HG03521 (cell line): Measurements from ENCODE around the gene YTHDF2.
"Not testable (repeated sequence)": the region's sequence is repeated elsewhere in the genome, so short reads cannot be mapped to it uniquely, and the experiment has no call there.

Experiments used
- ATAC-seq: cut with Tn5 transposase; IDR thresholded peaks from one replicate; pipeline ENCODE4 v1.9.1; 2021; ENCODE audit warnings: mild to moderate bottlenecking, moderate library complexity; ENCODE audit not compliant: unreplicated experiment

The YTHDF2 gene

DNA sequence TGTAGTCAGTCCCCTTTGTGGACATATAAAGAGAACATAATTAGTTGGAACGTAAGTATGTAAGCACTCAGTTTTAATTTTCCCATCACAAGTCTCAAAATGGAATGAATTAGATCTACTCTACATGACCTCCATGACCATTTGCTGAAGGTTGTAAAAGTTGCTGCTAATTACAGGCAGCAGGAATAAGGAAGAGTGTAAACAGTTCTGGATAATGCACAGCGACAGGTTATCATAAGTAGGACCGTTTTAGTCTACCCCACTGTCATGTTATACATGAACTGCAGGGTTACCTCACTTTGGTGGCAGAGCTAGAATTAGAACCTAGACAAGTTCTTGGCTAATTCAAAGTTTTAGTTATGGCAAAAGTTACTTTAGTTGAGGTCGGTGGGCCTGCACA, 21.7 kb downstream of the YTHDF2 start:
- ATAC-seq: no peak

DNA sequence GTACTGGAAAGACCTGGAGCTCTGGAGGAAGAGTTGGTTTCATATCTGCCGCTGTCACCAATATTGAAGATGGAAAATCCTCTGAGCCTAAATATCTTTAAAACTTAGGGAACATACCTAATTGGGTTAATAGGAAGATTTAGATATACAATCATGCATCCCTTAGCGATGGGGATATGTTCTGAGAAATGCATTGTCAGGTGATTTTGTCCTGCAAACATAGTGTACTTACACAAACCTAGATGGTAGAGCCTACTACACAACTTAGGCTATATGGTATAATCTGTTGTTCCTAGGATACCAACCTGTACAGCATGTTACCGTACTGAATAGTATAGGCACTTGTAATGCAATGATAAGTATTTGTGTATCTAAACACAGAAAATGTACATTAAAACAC, 22.5 kb downstream of the YTHDF2 start:
- ATAC-seq: no peak

DNA sequence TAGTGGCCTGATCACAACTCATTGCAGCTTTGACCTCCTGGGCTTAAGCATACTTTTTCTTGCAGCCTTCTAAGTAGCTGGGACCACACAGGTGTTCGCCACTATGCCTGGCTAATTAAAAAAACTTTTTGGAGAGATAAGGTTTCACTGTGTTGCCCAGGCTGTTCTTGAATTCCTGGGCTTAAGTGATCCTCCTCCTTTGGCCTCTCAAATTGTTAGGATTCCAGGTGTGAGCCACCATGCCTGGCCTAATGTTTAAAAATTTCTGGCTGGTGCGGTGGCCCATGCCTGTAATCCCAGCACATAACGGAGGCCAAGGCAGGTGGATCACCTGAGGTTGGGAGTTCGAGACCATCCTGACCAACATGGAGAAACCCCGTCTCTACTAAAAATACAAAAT, 24.4 kb downstream of the YTHDF2 start:
- ATAC-seq: no peak

DNA sequence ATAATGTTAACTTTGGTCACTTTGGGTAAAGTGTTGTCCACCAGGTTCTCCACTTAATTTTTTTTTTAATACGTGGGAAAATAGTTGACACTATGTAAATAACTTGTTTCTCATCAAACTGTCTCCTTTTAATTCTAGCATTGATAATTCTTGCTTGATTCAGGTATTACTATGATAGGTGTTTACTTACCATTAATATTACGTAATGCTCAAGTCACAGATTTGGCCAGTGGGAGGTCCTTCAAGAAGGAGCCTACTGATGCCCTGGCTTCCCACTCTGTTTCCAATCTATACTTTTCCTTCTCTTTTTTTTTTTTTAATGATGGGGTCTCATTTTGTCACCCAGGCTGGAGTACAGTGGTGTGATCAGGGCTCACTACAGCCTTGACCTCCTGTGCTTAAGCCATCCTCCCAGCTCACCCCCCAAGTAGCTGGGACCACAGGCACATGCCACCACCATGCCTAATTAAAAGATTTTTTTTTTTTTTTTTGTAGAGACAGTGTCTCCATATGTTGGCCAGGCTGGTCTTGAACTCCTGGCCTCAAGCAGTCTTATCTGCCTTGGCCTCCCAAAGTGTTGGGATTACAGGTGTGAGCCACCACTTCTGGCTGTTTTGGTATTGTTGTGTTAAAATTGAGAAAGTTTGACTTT, 29.9 kb downstream of the YTHDF2 start:
- ATAC-seq: no peak

DNA sequence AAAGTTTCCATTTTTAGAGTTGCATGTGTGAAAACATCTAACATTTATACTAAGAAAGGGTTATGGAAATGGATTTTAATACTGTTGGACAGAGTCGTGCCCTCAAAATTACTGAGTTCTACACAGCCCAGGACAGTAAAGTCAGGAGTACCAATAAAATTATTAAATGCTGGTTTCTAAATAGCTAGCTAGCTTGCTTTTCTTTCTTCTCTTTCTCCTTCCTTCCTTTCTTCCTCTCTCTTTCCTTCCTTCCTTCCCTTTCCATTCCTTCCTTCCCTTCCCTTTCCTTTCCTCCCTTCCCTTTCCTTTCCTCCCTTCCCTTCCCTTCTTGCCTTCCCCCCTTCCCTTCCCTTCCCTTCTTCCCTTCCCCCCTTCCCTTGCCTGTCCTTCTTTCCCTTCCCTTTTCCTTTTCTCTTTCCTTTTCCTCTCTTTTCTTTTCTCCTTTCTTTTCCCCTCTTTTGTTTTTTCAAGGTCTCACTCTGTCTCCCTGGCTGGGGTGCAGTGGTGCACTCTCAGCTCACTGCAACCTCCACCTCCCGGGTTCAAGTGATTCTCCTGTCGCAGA, 33.9 kb downstream of the YTHDF2 start:
- ATAC-seq: no peak

DNA sequence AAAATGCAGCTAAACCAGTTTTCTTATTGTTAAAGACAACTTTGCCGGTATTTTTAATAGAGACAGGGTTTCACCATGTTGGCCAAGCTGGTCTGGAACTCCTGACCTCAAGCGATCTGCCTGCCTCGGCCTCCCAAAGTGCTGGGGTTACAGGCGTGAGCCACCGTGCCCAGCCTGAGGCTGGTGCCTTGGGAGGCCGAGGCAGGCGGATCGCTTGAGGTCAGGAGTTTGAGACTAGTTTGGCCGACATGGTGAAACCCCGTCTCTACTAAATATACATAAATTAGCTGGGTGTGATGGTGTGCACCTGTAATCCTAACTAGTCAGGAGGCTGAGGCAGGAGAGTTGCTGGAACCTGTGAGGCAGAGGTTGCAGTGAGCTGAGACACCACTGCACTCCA, 35.2 kb downstream of the YTHDF2 start:
- ATAC-seq: not testable (repeated sequence)

DNA sequence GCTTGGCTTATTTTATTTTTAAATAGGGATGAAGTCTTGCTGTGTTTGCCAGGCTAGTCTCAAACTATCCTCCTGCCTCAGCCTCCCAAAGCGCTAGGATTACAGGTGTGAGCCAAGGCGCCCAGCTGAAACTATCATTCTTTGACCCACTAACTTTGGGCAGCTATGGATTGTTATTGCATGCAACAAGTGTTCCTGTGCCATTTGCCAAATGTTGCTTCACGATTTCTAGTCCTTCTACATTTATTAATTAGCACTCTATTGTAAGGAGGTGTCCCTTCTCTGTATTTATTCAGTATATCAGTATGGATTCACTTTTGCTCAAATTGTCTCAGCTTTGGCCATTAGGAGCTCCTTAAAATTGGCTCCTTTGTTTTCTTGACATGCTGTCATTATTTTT, 36.4 kb downstream of the YTHDF2 start:
- ATAC-seq: no peak

DNA sequence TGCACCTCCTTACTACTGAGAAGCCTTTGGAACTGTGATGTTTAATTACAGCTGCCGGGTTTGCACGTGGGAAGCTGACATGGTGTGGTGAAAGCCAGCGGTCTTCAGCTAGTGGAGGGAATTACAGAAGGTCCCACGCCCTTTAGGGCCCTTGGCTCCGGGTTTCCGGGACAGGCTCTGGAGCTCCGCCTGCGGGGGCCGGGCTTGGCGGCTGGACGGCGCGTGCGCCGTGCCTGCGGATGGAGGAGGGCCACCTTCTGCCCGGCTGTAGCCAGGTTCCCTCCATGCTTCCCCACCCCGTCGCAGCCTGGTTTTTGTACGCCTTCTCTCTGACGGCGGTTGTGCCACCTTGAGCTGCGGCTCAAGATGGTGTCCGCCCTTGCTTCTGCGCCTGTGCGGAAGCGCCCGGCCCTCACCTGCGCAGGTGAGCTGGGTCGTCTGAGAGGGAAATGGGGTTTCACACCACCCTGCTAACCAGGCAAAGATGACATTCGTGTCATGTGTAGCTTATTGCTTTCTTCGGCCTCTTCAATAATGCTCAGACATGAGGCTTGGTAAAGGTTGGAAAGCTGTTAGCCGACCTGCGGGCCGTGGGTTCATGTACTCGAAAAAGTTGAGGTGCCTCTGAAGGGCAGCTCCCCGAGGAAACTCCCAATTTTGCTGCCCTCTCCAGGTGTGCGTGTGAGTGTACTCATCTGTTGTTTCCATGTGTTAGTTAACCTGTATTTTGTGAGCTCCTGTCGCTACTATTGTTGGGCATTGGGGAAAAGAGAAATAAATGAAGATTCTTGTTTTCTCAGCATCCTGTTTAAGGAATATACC, 38.6 kb downstream of the YTHDF2 start:
- ATAC-seq: no peak

DNA sequence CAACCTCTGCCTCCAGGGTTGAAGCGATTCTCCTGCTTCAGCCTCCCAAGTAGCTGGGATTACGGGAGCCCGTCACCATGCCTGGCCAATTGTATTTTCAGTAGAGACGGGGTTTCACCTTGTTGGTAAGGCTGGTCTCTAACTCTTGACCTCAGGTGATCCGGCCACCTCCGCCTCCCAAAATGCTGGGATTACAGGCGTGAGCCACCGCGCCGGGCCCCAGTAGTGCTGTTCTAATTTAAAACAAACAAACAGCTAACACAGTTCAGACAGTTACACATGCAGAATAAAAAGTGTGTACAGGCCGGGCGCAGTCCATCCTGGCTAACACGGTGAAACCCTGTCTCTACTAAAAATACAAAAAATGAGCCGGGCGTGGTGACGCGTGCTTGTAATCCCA, 39.6 kb downstream of the YTHDF2 start:
- no peak for ATAC-seq

DNA sequence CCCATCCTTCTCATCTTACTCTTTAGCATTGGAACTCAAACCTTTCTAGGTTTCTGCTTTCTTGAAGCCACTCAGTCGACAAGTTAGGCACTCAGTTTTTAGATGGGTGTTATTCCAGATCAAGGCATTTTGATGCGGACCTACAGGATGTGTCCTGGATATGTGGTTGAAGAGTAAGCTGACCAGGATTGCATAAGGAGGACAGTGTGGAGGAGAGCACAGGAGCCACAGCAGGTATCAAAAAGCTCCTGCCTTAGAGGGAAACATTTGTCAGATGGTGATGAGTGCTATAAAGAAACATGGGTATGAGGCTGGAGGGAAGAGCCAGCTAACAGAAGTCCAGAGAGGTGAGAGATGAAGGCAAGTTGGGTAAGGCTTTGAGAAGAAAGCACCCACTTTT, 41.3 kb downstream of the YTHDF2 start:
- ATAC-seq: no peak

DNA sequence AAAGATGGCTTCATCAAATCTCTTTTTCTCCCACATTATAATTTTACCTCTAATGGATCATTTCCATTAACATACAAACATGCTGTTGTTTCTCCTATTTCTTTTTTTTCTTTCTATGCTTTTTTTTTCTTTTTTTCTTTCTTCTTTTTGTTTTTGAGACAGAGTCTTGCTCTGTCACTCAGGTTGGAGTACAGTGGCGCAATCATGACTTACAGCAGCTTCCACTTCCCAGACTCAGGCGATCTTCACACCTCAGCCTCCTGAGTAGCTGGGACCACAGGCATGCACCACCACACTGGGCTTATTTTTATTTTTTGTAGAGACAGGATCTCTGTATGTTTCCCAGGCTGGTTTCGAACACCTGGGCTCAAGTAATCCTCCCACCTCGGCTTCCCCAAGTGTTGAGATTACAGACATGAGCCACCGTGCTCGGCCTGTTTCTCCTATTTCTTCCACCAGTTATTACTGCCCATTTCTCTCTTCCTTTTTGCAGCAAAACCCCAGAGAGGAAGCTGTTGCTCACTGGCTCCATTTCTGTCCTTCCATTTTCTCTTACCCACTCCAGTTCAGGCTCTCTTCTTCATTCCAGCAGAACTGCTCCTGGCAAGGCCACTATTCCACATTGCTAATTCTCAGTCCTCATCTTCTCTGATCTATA, 43.1 kb downstream of the YTHDF2 start:
- no peak for ATAC-seq

DNA sequence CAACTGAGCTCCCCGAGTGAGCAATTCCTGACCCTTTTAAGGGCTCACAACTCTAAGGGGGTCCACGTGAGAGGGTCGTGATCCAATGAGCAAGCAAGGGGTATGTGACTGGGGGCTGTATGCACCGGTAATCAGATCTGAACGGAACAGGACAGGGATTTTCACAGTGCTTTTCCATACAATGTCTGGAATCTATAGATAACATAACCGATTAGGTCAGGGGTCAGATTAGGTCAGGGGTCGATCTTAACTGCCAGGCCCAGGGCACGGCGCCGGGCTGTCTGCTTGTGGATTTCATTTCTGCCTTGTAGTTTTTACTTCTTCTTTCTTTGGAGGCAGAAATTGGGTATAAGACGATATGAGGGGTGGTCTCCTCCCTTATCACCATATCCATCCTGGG, 44.6 kb downstream of the YTHDF2 start:
- ATAC-seq: no peak

DNA sequence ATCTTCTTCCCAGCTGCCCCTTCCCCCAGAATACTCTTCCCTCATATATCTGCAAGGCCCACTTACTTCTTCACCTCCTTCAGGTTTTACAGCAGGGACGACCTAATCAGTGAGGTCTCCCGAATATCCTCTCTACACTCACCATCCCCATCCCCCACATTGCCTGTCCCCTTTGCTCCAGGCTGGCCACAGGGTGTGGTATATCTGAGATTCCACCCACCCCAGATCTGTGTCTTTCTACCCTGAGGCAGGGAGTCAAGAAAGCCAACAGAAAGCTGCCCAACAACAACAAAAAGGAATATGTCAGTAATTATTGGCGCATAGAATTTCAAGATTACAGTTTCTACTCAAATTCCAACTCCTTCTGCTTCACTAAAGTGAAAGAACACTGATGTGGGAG, 45.3 kb downstream of the YTHDF2 start:
- no peak for ATAC-seq

DNA sequence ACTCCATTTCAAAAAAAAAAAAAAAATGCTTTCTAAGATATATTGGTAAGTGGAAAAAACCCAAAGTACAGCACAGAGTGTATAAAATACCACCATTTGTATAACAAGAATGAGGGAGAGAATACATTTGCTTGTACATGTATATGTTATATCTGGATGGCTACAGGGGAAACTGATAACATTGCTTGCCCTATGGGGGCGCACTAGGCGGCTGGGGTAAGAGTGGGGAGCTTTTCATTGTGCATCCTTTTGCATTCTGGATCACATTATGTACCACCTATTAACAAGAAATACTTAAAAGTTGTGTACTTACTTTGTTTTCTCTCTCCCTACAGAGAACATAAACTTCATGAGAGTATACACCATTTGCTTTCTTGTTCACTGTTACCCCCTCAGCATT, 46.6 kb downstream of the YTHDF2 start:
- ATAC-seq: no peak

DNA sequence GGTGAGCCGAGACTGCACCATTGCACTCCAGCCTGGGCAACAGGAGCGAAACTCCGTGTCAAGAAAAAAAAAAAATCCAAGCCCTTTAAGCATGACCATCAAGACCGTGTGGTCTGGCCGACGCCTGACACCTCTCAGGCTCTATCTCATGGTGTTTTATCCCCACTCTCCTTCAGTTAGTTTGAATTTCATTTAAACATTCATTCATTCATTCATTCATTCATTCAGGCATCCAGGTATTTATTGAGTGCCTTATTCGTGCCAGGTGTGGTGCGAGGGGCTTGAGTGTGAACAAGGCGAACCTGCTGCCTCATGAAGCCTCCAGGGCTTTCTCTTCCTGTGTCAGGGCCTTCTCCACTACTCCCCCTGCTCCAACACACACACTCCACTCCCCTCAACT, 52.7 kb downstream of the YTHDF2 start:
- no peak for ATAC-seq

DNA sequence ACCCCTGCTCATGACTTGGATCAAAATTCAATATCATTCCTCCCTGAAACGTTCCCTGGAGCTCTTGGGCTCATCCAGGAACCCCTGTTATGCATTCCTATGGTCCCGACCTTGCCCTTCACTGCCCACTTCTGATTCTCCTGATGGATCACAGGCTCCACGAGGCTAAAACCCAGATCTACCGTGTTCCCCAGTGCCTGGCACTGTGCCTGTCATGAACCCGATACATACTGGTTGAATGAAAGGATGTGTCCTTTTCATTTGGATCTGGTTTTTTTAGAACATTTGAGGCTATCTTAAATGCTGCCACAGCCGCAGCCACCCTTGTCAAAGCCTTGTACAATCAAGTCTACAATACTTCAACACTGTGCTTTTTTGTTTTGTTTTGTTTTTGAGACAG, 53.1 kb downstream of the YTHDF2 start:
- ATAC-seq: no peak

DNA sequence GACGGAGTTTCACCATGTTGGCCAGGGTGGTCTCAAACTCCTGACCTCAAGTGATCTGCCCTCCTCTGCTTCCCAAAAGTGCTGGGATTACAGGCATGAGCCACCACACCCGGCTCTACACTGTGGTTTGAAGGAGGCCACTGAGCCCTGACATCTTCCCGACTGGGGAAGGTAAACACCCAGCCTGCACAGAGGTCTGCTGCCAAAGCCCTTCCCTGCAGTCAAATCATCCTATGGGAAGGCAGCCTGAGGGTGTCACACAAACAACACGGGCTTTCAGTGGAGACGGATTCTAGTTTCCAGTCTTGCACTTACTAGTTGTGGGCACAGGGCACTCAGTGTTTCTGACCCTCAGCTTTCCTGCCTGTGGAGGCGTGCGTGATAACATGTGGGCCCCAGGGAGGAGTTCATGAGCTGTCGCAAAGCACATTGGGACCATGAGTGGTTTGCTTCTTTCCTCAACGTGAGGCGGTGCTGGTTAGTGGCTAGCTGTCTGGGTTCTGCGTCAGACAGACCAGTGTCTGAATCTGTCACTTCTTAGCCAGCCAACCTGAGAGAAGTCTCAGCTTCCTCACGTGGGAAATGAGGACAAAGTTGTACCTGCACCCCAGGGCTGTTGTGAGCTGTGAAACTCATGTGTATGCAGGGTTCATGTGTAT, 53.8 kb downstream of the YTHDF2 start:
- ATAC-seq: no peak

DNA sequence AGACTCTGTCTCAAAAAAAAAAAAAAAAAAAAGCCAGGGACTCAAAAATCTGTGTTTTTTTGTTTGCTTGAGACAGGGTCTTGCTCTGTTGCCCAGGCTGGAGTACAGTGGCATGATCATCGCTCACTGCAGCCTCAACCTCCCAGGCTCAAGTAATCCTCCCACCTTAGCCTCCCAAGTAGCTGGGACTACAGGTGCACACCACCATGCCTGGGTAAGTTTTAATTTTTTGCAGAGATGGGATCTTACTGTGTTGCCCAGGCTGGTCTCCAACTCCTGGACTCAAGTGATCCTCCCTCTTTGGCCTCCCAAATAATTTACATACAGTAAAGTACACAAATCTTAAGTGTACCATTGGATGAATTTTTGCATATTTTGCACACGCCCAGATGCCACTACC, 55.2 kb downstream of the YTHDF2 start:
- not testable (repeated sequence) for ATAC-seq

DNA sequence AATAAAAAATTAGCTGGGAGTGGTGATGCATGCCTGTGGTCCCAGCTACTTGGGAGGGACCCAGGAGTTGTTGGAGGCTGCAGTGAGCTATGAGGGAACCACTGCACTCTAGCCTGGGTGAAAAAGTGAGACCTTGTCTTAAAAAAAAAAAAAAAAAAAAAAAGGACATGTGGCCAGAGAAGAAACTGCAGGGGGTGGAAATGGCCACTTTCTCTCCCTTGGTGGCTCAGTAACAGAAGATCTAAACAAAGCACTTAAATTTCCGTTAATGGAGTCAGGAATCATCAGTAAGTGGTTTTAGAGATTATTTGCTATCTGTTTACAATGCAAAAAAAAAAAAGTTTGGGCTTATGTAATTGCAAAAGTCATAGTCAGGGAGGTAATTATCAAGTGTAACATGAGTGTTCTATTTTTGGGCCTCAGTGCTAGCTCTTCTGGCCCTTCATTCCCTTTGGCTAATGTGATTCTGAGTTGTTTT, 55.9 kb downstream of the YTHDF2 start:
- no peak for ATAC-seq

DNA sequence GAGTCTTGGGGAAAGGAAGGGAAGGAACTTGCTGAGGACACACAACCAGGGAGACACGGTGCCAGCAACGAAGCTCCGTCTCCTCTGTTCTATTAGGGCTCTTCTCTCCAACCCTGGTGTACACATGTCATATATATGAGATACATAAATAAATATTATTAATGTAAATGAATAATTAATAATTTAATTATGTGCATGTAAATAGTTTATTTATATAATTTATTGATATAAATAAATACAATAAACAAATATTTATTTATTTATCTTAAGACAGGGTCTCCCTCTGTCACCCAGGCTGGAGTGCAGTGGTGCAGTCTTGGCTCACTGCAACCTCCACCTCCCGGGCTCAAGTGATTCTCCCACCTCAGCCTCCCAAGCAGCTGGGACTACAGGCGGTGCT, 57.8 kb downstream of the YTHDF2 start:
- not testable (repeated sequence) for ATAC-seq
